Psoas muscle (tissue), 8 donors: ENCODE measurements around the gene RAPGEF5. TPM values are rescaled to one million over a fixed set of nuclear protein-coding genes. Genes with fewer than 3 reads are reported as not detected.

Source experiments
- ATAC-seq, 4 donors: fragments of 200-7000 bp; cut with Tn5 transposase; one replicate each; pipeline ENCODE4 v1.9.1; 2020; ENCODE audit warnings: moderate library complexity in 3 of 4, mild to moderate bottlenecking in 2 of 4
- DNase-seq, 2 donors: peaks; one replicate each; pipeline ENCODE4 v3.0.0-alpha.2; 2020
- H3K27ac ChIP-seq: fragments of 200-600 bp; one replicate; pipeline ENCODE4 v1.8.0; 2022
- H3K27me3 ChIP-seq, 3 donors: fragments of 200-600 bp in 1 of 3; one replicate each; pipeline versions ENCODE4 v1.6.1 to v1.8.0; 2013 to 2022; ENCODE audit warnings: low read length in 2 of 3, mild to moderate bottlenecking in 2 of 3, moderate library complexity in 1 of 3; ENCODE audit not compliant: insufficient read depth in 3 of 3
- H3K36me3 ChIP-seq, 2 donors: fragments of 200-600 bp in 1 of 2; one replicate each; pipeline versions ENCODE4 v1.6.1 to v1.8.0; 2013 to 2022; ENCODE audit warnings: low read depth in 1 of 2, mild to moderate bottlenecking in 1 of 2, moderate library complexity in 1 of 2; ENCODE audit not compliant: insufficient read depth in 1 of 2
- H3K4me1 ChIP-seq: fragments of 200-600 bp; one replicate; pipeline ENCODE4 v1.8.0; 2022
- H3K4me3 ChIP-seq: fragments of 200-600 bp; one replicate; pipeline ENCODE4 v1.8.0; 2022; ENCODE audit warnings: mild to moderate bottlenecking
- H3K9me3 ChIP-seq: fragments of 200-600 bp; one replicate; pipeline ENCODE4 v1.8.0; 2022
- WGBS, 3 donors: extraction: QIAGEN DNeasy Blood & Tissue Kit; methylation state at CpG; one replicate each; pipeline versions ENCODE4 v1.1.6 to v1.1.7; 2013; 5-methylcytosine and 5-hydroxymethylcytosine counted together
- intact Hi-C, 2 donors: fragments of 100-400 bp; cut with DNase I; formaldehyde crosslinking; loops; one replicate each; pipeline versions ENCODE4 v1.11.0 to v1.14.2; 2022
- polyA plus RNA-seq, 3 donors: library from polyadenylated mRNA; stranded (reverse); fragments of 200-250 nt; gene quantifications; one replicate each; pipeline ENCODE4 v1.2.3, GENCODE V29; 2013
- total RNA-seq, 4 donors: library from RNA; stranded (reverse); fragmentation: NEBNext Ultra II Directional in 2 of 4; extraction: Animal tissue kit (Norgen Biotek cat#: 25700) in 2 of 4; gene quantifications; one replicate each; pipeline versions ENCODE4 v1.2.1 to v1.2.4, GENCODE V29; 2021 to 2023
- TF ChIP-seq, protein P1 (sequence below): fragments of 200-600 bp; IDR thresholded peaks from one replicate; pipeline ENCODE4 v1.8.0; 2022; ENCODE audit warnings: antibody characterized with exemption
- donor health status: healthy with polysubstance abuse.
- donor health status: DM: no; HTN: no; CAD: no; lungs with moderate emphysema.
- donor health status: Bipolar disorder and iron deficiency.
- donor health status: healthy.
- donor health status: DM: yes; HTN: yes; CAD: no.
- donor health status: DM: no; HTN: no; CAD: no.
- donor health status: DM: no; HTN: no; CAD: no.
- donor health status: DM: yes; HTN: yes; CAD: no.

The RAPGEF5 gene
- total and polyA plus RNA-seq, 7 donors, result 2.6 to 10.8 (median 5.5) TPM

DNA sequence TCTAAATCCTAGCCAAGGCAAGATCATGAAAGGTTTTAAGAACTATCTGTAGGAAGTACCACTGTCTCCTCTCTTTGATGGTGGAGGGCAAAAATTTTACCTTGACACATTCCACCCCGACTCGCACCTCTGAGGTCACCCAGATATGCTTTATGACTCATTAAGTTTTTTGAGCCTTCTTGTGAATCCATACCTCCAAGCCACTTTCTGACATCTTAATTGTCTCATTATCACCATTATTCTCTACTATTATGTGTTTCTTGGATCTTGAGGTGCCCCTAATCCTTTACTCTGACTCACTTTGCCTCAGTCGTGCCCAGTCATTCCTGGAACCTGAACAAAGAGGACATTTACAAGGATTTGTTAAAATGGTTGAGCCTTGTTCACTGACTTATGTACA is 146.6 kb downstream of the RAPGEF5 start:
- Histone ChIP-seq H3K36me3 (no peaks in the 10 kb centered on the region), H3K4me3 (no peak overlapping the region), H3K27ac (no peak overlapping the region), H3K4me1 (no peaks in the 10 kb centered on the region), H3K27me3 (no peaks in the 10 kb centered on the region), H3K9me3 (no peaks in the 10 kb centered on the region)
- intact Hi-C loops, result no loop called here
- WGBS, 3 donors, result 45 to 55% (median 55%) methylated on average over 3 of the region's 3 CpGs
- TF ChIP-seq, protein P1, sequence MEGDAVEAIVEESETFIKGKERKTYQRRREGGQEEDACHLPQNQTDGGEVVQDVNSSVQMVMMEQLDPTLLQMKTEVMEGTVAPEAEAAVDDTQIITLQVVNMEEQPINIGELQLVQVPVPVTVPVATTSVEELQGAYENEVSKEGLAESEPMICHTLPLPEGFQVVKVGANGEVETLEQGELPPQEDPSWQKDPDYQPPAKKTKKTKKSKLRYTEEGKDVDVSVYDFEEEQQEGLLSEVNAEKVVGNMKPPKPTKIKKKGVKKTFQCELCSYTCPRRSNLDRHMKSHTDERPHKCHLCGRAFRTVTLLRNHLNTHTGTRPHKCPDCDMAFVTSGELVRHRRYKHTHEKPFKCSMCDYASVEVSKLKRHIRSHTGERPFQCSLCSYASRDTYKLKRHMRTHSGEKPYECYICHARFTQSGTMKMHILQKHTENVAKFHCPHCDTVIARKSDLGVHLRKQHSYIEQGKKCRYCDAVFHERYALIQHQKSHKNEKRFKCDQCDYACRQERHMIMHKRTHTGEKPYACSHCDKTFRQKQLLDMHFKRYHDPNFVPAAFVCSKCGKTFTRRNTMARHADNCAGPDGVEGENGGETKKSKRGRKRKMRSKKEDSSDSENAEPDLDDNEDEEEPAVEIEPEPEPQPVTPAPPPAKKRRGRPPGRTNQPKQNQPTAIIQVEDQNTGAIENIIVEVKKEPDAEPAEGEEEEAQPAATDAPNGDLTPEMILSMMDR, result no peak
- no peak for ATAC-seq
- no peak for DNase-seq

DNA sequence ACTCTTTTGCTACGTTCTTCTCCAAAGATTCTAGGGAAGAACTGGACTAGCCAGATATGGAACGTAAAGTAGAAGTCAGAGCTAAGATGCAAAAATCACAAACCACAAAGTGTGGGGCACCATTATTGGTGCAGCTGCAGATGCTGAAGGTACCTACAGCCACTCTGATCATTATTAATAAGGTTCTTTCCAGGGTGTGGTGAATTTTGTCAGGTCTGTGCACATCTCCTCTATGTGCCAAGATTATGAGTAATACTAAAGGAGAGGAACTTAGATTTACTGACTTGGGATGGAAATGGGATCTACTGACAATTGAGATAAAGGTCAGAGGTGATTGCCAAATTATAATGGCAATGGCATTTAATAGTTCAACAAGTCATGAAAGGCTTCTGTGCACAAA is 148.2 kb downstream of the RAPGEF5 start:
- DNase-seq, result no peak
- H3K4me1 ChIP-seq, result no peaks in the 10 kb centered on the region
- no peak for ATAC-seq
- WGBS, 3 donors, result 58 to 75% (median 71%) methylated on average over 2 of the region's 2 CpGs
- TF ChIP-seq, protein P1, result no peak
- H3K9me3 ChIP-seq, result no peaks in the 10 kb centered on the region
- no peaks in the 10 kb centered on the region for H3K27me3 ChIP-seq
- intact Hi-C loops, result no loop called here
- no peak overlapping the region for H3K27ac ChIP-seq
- no peak overlapping the region for H3K4me3 ChIP-seq
- no peaks in the 10 kb centered on the region for H3K36me3 ChIP-seq

DNA sequence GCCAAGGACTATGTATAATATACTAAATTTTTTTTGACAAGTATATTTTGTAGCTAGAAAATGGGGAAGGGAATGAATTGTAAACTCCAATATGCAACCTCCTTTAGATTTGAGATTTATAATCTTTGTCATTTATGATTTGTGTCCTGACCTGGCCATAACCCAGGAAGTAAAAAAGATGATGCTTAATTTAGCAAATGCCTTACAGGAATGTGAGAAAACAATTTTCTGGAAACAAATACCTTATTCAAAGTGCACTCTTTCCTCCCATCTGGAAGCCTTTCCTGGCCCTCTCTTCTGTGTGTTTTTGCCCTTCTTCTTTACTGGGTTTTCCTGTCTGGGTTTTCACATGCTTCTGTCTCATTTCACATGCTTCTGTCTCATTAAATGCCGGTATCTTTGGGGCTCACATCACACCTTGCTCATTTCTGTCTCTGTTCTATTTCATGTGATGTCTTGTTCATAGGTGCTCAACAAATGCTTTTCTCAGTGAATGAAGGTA is 149.2 kb downstream of the RAPGEF5 start:
- Histone ChIP-seq H3K36me3 (peaks cover 0 to 4% of the 10 kb centered on the region in 2 donors), H3K4me1 (no peaks in the 10 kb centered on the region), H3K27ac (no peak overlapping the region), H3K9me3 (no peaks in the 10 kb centered on the region), H3K4me3 (no peak overlapping the region), H3K27me3 (no peaks in the 10 kb centered on the region)
- ATAC-seq (no peak), DNase-seq (no peak)
- 52 to 63% (median 55%) methylated on average over 1 of the region's 1 CpG for WGBS, 3 donors
- TF ChIP-seq, protein P1, result no peak
- intact Hi-C loops, result no loop called here

DNA sequence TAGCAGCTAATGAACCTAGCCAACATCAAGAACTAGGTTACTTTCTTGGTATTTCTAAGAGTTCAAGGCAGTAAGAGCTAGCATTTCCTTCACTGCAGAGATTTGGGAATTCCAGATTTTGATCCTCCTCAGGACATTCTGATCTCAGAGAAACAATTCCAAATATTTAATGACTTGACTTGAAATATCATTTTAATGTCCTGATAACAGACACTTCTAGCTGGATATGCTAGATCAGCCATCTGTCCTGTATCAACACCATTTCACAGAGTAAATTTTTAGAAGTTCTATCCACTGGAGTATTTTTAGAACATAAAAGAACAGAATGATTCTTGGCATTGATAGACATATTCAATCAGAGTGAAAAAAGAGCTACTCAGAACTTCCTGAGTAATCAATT is 151.3 kb downstream of the RAPGEF5 start:
- intact Hi-C loops, result no loop called here

DNA sequence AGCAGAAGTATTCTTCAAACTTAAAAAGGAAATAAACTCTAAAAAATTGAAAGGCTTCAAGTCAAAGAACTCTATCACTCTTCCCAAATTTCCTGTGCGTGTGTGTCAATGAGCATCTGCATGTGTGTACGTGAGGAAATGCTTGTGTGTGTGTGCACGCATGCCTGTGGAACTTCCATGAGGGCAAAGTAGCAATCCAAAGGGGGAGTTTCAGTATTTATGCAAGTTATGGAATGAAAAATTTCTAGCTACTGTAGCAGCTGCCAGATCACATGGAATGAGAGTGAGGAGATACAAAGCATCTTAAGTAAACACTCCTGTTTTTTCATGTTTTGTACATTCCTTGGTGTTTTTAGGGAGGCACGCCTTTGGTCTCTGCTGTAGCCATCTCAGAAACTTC is 152.6 kb downstream of the RAPGEF5 start:
- intact Hi-C loops, result no loop called here
- 55 to 59% (median 57%) methylated on average over 4 of the region's 4 CpGs for WGBS, 3 donors
- no peak overlapping the region for H3K27ac ChIP-seq
- H3K27me3 ChIP-seq, result no peaks in the 10 kb centered on the region
- H3K4me1 ChIP-seq, result no peaks in the 10 kb centered on the region
- peaks cover 0 to 4% of the 10 kb centered on the region in 2 donors for H3K36me3 ChIP-seq
- no peaks in the 10 kb centered on the region for H3K9me3 ChIP-seq
- DNase-seq, result no peak
- no peak for ATAC-seq
- no peak overlapping the region for H3K4me3 ChIP-seq
- TF ChIP-seq, protein P1, result no peak

More for the DNA sequence above, 151.3 kb downstream of the RAPGEF5 start:
- H3K27me3 ChIP-seq, result no peaks in the 10 kb centered on the region
- TF ChIP-seq, protein P1, result no peak
- H3K9me3 ChIP-seq, result no peaks in the 10 kb centered on the region
- H3K4me1 ChIP-seq, result no peaks in the 10 kb centered on the region
- peaks cover 0 to 4% of the 10 kb centered on the region in 2 donors for H3K36me3 ChIP-seq
- no peak overlapping the region for H3K27ac ChIP-seq
- no peak overlapping the region for H3K4me3 ChIP-seq
- no peak for DNase-seq
- ATAC-seq, result no peak
